ENCODE measurements around the gene TMEM267. TPM values are rescaled to one million over a fixed set of nuclear protein-coding genes. Genes with fewer than 3 reads are reported as not detected.

TMEM267 gene
- total and polyA plus RNA-seq, 10 of the 15 experiments (the other 5 are each of a cell fraction or from before 2014, with no cell fraction given), result 7.7 to 37.3 (median 13.3) TPM

- Histone ChIP-seq H3K9ac (ENCODE audit: control insufficient read depth, insufficient read depth, low read length) (no peak within 1 kb of the TSS), H4K20me1 (ENCODE audit: control insufficient read depth, insufficient read depth) (no peaks in the 10 kb centered on the region), H3K27me3 (replicated peaks in 1 of 2; ENCODE audit: control insufficient read depth in 2 of 2, insufficient read depth in 2 of 2, low read length in 1 of 2) (no peaks in the 10 kb centered on the region), H3K4me2 (ENCODE audit: control insufficient read depth, insufficient read depth) (no peak within 1 kb of the TSS), H3K4me1 (ENCODE audit: control insufficient read depth, insufficient read depth, low read length) (no peaks in the 10 kb centered on the region), H3K79me2 (ENCODE audit: control insufficient read depth, insufficient read depth, low read length) (no peaks in the 10 kb centered on the region), H3K4me3 (no peak within 1 kb of the TSS), H3K9me3 (replicated peaks; ENCODE audit: control insufficient read depth, insufficient read depth, low read length) (no peaks in the 10 kb centered on the region; the same call in 2 of the 3 replicates), H3K36me3 (ENCODE audit: control insufficient read depth in 2 of 2, insufficient read depth in 2 of 2, low read length in 1 of 2) (no peaks in the 10 kb centered on the region), H2AFZ (ENCODE audit: control insufficient read depth, low read depth, low read length) (no peak within 1 kb of the TSS), H3K27ac (ENCODE audit: control insufficient read depth, insufficient read depth) (no peak within 1 kb of the TSS)
- FAIRE-seq (no peak), ATAC-seq (no peak), DNase-seq (ENCODE audit: low read depth, low spot score) (no peak)
- POLR2A ChIA-PET, result interaction anchor here (0.6 to 1.7 kb wide), 2 partner anchors 10 to 19 kb away, joined by 3 to 4 read pairs; no protein-coding TSS in a partner anchor
- intact Hi-C loops (cut with micrococcal nuclease; ENCODE audit: unreplicated experiment), result no loop called here
- WGBS (ENCODE audit: insufficient coverage, insufficient replicate concordance, low lambda C conversion rate, missing lambda C conversion rate), result 39% methylated on average over 6 of the region's 6 CpGs
- no TSS peak for BruUV-seq (replicated peaks)
- RAD21 ChIA-PET (ENCODE audit: unreplicated experiment), result interaction anchor here (0.9 kb wide), 1 partner anchor 73 kb away, joined by 5 read pairs; no protein-coding TSS in a partner anchor
- CTCF ChIA-PET, result interaction anchor here (1.3 to 2.8 kb wide), 3 partner anchors 10 to 22 kb away, joined by 4 to 10 read pairs (median 10); no protein-coding TSS in a partner anchor
- TF ChIP-seq REST (IDR thresholded peaks at IDR 0.05; ENCODE audit: low read depth, low read length) (no peak), PKNOX1 (IDR thresholded peaks at IDR 0.05) (no peak), CBX5 (IDR thresholded peaks at IDR 0.05; ENCODE audit: low read depth) (no peak), BRCA1 (IDR thresholded peaks at IDR 0.05; ENCODE audit: low read depth, low read length) (no peak), SIN3A (IDR thresholded peaks at IDR 0.05; ENCODE audit: low read depth, low read length) (no peak), ATF2 (IDR thresholded peaks at IDR 0.05; ENCODE audit: low read length) (no peak), TCF12 (IDR thresholded peaks at IDR 0.05; ENCODE audit: low read depth, low read length) (no peak), RAD21 (IDR thresholded peaks at IDR 0.05; ENCODE audit: insufficient read depth, low read depth, low read length) (no peak)
- SMC1A ChIA-PET (ENCODE audit: uncharacterized antibody, unreplicated experiment), result interaction anchor here (0.9 to 1.8 kb wide), 3 partner anchors 18 to 72 kb away, joined by 3 to 4 read pairs (median 3); no protein-coding TSS in a partner anchor
- in situ Hi-C loops (cut with MboI), result no loop called here
These were observed 71.5 kb downstream of the TMEM267 start, which contains the start of gene CCL28 for GRCh38 chr5:43412156-43412555. CCL28 (minus strand) TSS chr5:43412391; CDS start chr5:43412316, 75 bp downstream.

Measured in GM12878 (cell line).